ENCODE data around the gene FXYD3. TPM values are rescaled to one million over a fixed set of nuclear protein-coding genes. Genes with fewer than 3 reads are reported as not detected.

FXYD3 gene, protein sequence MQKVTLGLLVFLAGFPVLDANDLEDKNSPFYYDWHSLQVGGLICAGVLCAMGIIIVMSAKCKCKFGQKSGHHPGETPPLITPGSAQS
- total RNA-seq (2022; extraction: Qiagen RNA extraction; ENCODE audit: low read depth), result 0.13 to 0.17 TPM in 2 of 5 replicates, not detected in the others

GRCh38 chr19:35115177-35115951 lies at the start of gene FXYD3:
Gene FXYD3, plus strand, starts transcription at chr19:35115823. Its CDS starts 3,554 bp downstream, at chr19:35119377.

GRCh38 chr19:35134601-35135242 lies 19.1 kb downstream of the FXYD3 start, which contains the start of gene LGI4:
Gene LGI4, minus strand, starts transcription at chr19:35135059. Its CDS starts 379 bp downstream, at chr19:35134680.

DNA sequence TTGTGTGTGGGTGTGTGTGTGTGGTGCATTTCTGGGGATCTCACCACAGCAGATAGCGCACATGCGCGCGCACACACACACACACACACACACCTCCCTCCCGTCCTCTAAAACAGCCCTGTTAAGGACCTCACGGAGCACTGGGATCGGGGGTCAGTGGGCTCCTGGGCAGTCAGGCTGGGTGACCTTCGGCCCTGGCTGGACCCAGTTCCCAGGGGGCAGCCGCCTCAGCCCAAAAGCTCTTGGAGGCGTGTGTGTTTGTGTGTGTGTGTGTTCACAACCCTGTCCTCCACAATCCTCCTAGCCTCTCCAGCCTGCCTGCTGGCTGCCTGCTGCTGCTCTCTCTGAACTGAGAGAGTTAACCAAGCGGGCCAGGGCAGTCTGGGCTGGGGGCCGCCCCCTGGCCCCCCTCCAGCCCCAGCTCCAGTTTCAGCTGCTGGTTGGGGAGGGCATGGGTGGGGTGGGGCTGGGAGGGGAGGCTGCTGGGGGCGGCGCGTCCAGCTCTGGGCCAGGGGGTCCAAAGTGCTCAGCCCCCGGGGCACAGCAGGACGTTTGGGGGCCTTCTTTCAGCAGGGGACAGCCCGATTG lies 22.8 kb downstream of the FXYD3 start, which contains the start of gene FXYD1:
Gene FXYD1, plus strand, starts transcription at position 520 of the 588 bp plus-strand sequence. CDS start 1,256 bp downstream, outside the sequence.

GRCh38 chr19:35143231-35143715 lies 27.6 kb downstream of the FXYD3 start, which contains the start of gene FXYD7:
Gene FXYD7, plus strand, starts transcription at chr19:35143255. Its CDS starts 79 bp downstream, at chr19:35143334.

DNA sequence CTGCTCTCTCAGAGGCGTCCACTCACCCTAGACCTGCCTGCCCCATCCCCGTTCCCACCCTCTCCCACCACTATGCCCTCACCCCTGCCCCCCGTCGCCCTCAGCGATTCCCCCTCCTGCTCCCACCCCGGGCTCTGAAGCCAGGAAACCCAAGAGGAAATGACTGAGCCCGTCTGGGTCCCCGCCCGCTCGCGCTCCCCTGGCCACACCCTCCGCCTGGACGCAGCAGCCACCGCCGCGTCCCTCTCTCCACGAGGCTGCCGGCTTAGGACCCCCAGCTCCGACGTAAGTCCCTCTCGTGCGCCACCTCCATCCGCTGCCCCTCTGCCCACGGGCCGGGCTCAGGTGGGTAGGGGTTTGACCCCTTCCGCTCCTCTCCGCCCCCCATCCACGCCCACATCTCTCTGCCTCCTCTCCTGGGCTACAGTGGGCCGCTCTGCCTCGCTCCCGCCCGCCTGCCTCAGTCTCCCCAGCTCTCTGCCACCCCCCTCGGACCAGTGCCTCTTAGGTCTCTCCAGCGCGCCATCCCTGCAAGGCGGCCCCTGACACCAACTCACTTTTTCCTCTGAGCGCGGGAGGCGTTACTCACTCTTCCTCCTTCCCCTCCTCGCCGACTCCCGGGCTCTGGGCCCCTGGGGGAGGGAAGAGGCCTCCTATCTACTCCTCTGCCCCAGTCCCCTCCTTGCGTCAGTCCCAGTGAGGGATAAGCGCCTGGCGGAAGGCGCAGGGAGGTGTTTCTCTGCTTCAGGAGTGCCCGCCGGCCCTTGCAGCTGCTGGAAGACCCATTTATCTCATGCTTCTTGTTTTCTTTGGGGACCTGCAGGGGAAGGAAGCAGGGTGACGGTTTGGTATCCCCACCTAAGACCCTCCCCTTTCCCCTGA lies 39.1 kb downstream of the FXYD3 start, which contains the start of gene FXYD5:
Gene FXYD5, plus strand, starts transcription at position 211 of the 882 bp plus-strand sequence. CDS start 816 bp downstream, outside the sequence.

Other genes with a start within 250 kb of the FXYD3 start
- gene ZNF30, start 188.9 kb upstream of the FXYD3 start, total RNA-seq (2022; extraction: Qiagen RNA extraction; ENCODE audit: low read depth), result 4.9 to 6.6 TPM (median 5.6 TPM) in 5 replicates
- gene ZNF792, start 151.6 kb upstream of the FXYD3 start, total RNA-seq (2022; extraction: Qiagen RNA extraction; ENCODE audit: low read depth), result 1.7 to 2.0 TPM (median 2.0 TPM) in 5 replicates
- gene GRAMD1A, start 115.5 kb upstream of the FXYD3 start, total RNA-seq (2022; extraction: Qiagen RNA extraction; ENCODE audit: low read depth), result 133 to 143 TPM (median 134 TPM) in 5 replicates
- 13.9 to 19.7 TPM (median 17.4 TPM) in 5 replicates for gene SCN1B, start 85.4 kb upstream of the FXYD3 start, total RNA-seq (2022; extraction: Qiagen RNA extraction; ENCODE audit: low read depth)
- gene HPN, start 74.1 kb upstream of the FXYD3 start, total RNA-seq (2022; extraction: Qiagen RNA extraction; ENCODE audit: low read depth), result 0.06 to 0.14 TPM in 2 of 5 replicates, not detected in the others
- 0.09 to 0.31 TPM (median 0.20 TPM) in 4 of 5 replicates, not detected in the other for gene LGI4, start 19.2 kb downstream of the FXYD3 start, total RNA-seq (2022; extraction: Qiagen RNA extraction; ENCODE audit: low read depth)
- not detected in 5 replicates for gene FXYD1, start 23.0 kb downstream of the FXYD3 start, total RNA-seq (2022; extraction: Qiagen RNA extraction; ENCODE audit: low read depth)
- 0.13 to 0.34 TPM (median 0.31 TPM) in 3 of 5 replicates, not detected in the others for gene FXYD7, start 27.4 kb downstream of the FXYD3 start, total RNA-seq (2022; extraction: Qiagen RNA extraction; ENCODE audit: low read depth)
- gene FXYD5, start 38.9 kb downstream of the FXYD3 start, total RNA-seq (2022; extraction: Qiagen RNA extraction; ENCODE audit: low read depth), result 192 to 247 TPM (median 204 TPM) in 5 replicates
- gene FAM187B, start 112.9 kb downstream of the FXYD3 start, total RNA-seq (2022; extraction: Qiagen RNA extraction; ENCODE audit: low read depth), result not detected in 5 replicates
- 8.0 to 10.9 TPM (median 8.8 TPM) in 5 replicates for gene LSR, start 133.2 kb downstream of the FXYD3 start, total RNA-seq (2022; extraction: Qiagen RNA extraction; ENCODE audit: low read depth)
- 118 to 169 TPM (median 142 TPM) in 5 replicates for gene USF2, start 153.1 kb downstream of the FXYD3 start, total RNA-seq (2022; extraction: Qiagen RNA extraction; ENCODE audit: low read depth)
- 0.08 to 0.14 TPM in 2 of 5 replicates, not detected in the others for gene HAMP, start 166.7 kb downstream of the FXYD3 start, total RNA-seq (2022; extraction: Qiagen RNA extraction; ENCODE audit: low read depth)
- gene MAG, start 176.3 kb downstream of the FXYD3 start, total RNA-seq (2022; extraction: Qiagen RNA extraction; ENCODE audit: low read depth), result not detected in 5 replicates
- 0.51 to 1.6 TPM (median 0.63 TPM) in 5 replicates for gene CD22, start 213.4 kb downstream of the FXYD3 start, total RNA-seq (2022; extraction: Qiagen RNA extraction; ENCODE audit: low read depth)
- gene FFAR1, start 232.1 kb downstream of the FXYD3 start, total RNA-seq (2022; extraction: Qiagen RNA extraction; ENCODE audit: low read depth), result not detected in 5 replicates
- gene FFAR3, start 242.6 kb downstream of the FXYD3 start, total RNA-seq (2022; extraction: Qiagen RNA extraction; ENCODE audit: low read depth), result not detected in 5 replicates